DMS 273 treated with DMSO at 0.1 percent for 48 hours (cell line): ENCODE data around the gene ZNF414.
A peak's percentile ranks its signal among the peaks of the same experiment; 100 is the strongest.
"Not testable (repeated sequence)": the region's sequence is repeated elsewhere in the genome, so short reads cannot be mapped to it uniquely, and the experiment has no call there.

Experiments used
- DNase-seq: peaks from one replicate; lab custom pipeline; 2025; lab: John Stamatoyannopoulos, UW

Gene ZNF414

GRCh38 chr19:8517551-8518442 is 3.8 kb upstream of the ZNF414 start:
- DNase-seq, result no peak

GRCh38 chr19:8515317-8515716 is 1.4 kb upstream of the ZNF414 start:
- DNase-seq, result no peak

DNA sequence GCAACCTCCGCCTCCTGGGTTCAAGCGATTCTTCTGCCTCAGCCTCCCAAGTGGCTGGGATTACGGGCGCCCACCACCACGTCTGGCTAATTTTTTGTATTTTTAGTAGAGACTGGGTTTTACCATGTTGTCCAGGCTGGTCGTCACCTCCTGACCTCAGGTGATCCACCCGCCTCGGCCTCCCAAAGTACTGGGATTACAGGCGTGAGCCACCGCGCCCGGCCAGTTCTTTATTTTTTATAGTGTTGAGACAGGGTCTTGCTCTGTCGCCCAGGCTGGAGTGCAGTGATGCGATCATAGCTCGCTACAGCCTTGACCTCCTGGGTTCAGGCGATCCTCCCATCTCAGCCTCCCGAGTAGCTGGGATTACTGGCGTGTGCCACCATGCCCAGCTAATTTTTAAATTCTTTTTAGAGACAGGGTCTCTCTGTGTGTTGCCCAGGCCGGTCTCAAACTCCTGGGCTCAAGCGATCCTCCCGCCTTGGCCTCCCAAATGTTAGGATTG is 590 bp upstream of the ZNF414 start:
- DNase-seq, result not testable (repeated sequence)

DNA sequence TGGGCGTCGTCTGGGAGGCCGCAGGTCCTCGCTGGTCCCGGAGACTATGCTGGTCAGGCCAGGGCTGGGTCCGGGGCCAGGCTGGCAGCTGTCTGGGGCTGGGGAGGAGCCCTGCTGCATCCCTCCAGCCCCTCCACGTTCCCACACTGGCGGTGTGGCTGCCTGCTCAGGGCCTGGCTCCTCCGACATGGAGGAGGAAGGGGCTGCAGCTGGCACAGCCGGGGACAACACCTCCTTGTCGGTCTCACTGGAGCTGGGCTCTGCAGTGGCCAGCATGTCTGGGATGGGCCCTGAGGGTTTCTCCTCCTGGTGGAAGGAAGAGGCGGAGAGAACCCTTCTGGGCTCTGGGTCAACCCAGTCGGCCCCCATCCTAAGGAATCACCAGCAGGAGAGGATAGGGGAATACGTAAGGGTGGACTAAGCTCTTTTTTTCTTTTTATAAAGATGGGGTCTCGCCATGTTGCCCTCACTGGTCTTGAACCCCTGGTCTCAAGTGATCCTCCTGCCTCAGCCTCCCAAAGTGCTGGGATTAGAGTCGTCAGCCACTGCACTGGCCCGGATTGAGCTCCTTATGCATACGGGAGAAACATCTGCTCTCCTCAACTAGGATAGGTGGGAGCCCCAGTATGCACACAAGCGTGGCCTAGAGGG is 806 bp downstream of the ZNF414 start:
- no peak for DNase-seq

GRCh38 chr19:8512115-8512967 is 1.6 kb downstream of the ZNF414 start:
- no peak for DNase-seq

- no peak for DNase-seq
Observed at GRCh38 chr19:8511573-8512101, 2.3 kb downstream of the ZNF414 start.

GRCh38 chr19:8510589-8511115 is 3.3 kb downstream of the ZNF414 start:
- DNase-seq, result no peak

DNA sequence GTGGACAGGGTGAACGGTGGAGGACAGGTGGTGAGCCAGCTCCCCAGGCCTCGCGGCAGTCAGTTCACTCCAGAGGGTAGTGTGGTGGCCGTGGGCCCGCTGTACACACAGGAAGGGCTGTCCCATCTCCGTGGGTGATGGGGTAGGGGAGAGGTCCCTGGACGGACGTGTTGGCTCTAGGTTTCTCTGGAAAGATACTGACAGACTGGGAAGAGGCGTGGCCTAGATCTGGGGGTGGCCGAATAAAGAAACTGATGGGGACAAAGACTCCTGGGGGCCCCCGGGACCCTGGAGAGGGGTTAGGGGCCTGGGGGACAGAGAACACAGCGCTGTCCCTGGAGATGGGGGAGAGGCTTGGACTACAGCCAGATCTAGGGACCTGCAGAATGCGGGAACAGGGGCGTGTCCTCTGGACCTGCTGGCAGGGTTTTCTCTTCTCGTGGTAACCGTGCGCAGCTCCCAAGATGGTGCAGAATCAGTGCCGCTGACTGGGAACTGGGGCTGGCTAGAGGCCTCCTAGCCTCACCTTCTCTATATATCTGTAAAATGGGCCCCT is 7.5 kb downstream of the ZNF414 start:
- no peak for DNase-seq

DNA sequence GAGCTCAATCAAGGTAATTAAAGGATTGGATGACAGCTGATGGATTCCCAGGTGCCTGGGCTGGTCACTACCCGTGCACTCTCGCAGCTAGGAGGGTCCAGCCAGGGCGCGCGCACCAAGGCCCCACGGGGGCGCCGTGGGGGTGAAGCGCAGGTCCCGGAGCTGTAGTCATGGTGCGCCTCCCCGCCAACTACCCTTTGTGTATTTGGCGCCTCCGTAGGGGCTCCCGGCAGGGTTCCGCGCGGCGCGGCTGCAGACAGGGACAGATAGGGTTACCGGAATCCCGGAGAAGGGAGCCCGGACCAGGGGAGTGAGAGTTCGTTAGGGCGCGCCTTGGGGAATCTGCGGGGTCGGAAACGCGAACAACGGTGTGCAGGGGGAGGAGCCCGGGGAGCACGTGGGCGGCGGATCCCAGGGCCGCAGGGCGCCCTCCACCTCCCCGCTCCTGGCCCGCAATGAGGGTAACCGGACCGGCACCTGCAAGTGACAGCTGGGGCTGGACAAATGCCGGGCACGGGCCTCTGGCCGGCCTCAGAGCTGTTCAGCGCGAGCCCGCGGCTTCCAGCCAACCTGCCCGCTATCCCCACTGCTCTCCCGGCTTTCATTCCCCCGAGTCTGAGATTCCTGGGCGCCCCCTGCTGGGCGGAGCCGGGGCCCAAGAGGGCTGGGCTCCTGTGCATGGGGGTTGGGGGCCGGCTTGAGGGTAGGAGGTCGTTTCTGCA is 8.1 kb downstream of the ZNF414 start:
- DNase-seq, result peak; percentile 51

DNA sequence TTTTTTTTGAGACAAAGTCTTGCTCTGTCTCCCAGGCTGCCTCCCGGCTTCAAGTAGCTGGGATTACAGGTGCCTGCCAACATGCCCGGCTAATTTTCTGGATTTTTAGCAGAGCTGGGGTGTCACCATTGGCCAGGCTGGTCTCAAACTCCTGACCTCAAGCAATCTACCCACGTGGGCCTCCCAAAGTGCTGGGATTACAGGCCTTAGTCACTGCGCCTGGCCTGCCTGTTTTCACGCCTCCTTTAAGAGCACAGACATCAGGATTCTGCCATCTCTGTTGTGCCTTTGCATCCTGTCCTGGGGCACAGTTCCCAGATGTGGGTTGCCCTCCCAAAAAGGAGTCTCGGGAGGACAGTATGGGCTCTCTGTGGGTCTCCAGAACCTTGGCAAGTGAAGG is 9.0 kb downstream of the ZNF414 start:
- DNase-seq, result no peak

- DNase-seq, result no peak
Observed at GRCh38 chr19:8504171-8504570, 9.8 kb downstream of the ZNF414 start.

- DNase-seq, result no peak
Observed at GRCh38 chr19:8503510-8503909, 10.5 kb downstream of the ZNF414 start.

DNA sequence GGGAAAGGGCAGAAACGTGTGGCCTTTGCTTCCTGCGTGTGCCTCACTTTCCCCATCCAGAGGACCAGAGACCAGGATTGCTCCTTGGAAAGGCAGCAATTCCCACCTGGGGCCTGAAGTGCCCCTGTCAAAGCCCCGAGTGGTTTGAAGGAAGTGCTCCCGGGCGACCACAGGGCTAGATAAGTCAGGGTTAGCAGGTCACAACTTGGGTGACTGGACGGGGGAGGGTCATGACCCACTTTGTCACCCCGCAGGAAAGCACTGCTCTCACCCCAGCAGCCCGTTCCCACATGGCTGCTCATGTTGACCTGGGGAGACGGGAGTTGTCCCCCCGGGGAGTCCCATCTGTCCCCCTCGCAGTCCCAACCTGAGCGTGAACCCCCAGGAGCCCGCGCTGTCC is 12.0 kb downstream of the ZNF414 start:
- no peak for DNase-seq

GRCh38 chr19:8501516-8501915 is 12.5 kb downstream of the ZNF414 start:
- no peak for DNase-seq

DNA sequence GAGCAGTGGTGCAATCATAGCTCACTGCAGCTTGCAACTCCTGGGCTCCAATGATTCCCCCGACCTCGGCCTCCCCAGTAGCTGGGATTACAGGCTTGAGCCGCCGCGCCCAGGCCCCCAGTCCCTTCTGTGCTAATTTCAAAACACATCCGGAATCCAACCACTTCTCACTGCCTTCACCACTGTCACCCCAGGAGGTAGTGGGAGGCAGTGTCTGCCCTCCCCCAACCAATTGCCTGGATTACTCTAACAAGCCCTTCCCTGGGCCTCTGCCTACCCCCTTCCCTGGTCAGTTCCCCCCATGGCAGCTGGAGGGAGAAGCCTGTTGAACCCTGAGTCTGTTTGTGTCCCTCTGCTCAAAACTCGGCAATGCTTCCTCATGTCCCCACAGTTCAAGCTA is 13.8 kb downstream of the ZNF414 start:
- no peak for DNase-seq

- DNase-seq, result no peak
Observed at GRCh38 chr19:8499048-8499833, 14.7 kb downstream of the ZNF414 start.

- no peak for DNase-seq
Observed at GRCh38 chr19:8498295-8498694, 15.7 kb downstream of the ZNF414 start.

GRCh38 chr19:8494158-8494557 is 19.8 kb downstream of the ZNF414 start:
- no peak for DNase-seq

DNA sequence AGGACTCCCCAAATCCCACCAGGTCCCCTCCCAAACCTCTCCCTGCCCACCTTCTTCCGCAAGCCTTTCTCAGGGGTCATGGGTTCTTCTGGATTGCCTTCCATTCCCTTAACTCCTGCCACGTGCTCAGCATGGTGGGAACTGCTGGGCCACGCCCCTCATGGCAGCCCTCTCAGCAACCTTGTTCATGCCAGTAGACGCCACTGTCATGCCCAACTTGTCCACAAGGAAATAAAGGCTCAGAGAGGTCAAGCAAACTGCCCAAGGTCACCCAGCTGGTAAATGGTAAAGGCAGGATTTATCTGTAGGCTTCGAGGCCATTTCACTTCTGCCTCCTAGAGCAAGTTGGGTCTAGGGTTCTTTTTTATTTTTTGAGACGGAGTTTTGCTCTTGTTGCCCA is 22.4 kb downstream of the ZNF414 start:
- no peak for DNase-seq

DNA sequence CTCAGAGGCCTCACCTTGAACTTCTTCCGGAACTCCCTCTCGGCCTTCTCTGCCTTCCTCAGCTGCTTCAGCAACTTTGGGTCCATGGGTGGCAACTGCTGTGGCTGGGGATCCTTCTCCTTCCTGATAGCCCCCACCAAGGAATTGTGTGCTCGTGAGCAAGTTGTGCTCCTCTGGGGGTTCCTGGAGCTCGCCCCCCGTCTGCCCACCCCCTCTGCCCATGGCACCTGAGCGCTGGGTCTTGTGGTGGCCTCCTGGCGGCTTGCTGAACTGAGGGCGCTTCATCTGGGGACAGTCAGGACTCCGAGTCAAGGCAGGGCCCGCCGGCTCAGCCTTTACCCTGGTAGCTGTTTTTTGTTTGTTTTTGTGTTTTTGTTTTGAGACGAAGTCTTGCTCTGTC is 23.1 kb downstream of the ZNF414 start:
- no peak for DNase-seq
